HUES48 (cell line): Measurements from ENCODE around the gene TOM1L1.

Experiments used
- H3K27ac ChIP-seq: one replicate; pipeline ENCODE4 v1.7.0; 2013; ENCODE audit warnings: low read depth, low read length, inconsistent platforms
- H3K27me3 ChIP-seq: 2 replicates; pipeline ENCODE4 v1.6.1; 2013; ENCODE audit warnings: mild to moderate bottlenecking, low read length; ENCODE audit not compliant: control insufficient read depth, insufficient read depth
- H3K36me3 ChIP-seq: 2 replicates; pipeline ENCODE4 v1.6.1; 2013; ENCODE audit warnings: low read length; ENCODE audit not compliant: control insufficient read depth, insufficient read depth
- H3K4me1 ChIP-seq: 2 replicates; pipeline ENCODE4 v1.6.1; 2013; ENCODE audit warnings: mild to moderate bottlenecking, low read length; ENCODE audit not compliant: control insufficient read depth, insufficient read depth
- H3K4me3 ChIP-seq: 2 replicates; pipeline ENCODE4 v1.5.1; 2013; ENCODE audit warnings: mild to moderate bottlenecking, low read depth, low read length
- H3K9ac ChIP-seq: 2 replicates; pipeline ENCODE4 v1.6.1; 2013; ENCODE audit warnings: mild to moderate bottlenecking, low read depth, low read length, moderate library complexity
- H3K9me3 ChIP-seq: 2 replicates; pipeline ENCODE4 v1.6.1; 2013; ENCODE audit warnings: low read length; ENCODE audit not compliant: control insufficient read depth, insufficient read depth

Gene TOM1L1

GRCh38 chr17:54990118-54990517, 89.5 kb downstream of the TOM1L1 start:
- Histone ChIP-seq H3K9me3 (no peaks in the 10 kb centered on the region), H3K27ac (no peak overlapping the region), H3K4me3 (no peak overlapping the region), H3K9ac (no peak overlapping the region), H3K4me1 (no peaks in the 10 kb centered on the region), H3K27me3 (no peaks in the 10 kb centered on the region), H3K36me3 (peaks cover 10% of the 10 kb centered on the region)

- Histone ChIP-seq H3K36me3 (peaks cover 21% of the 10 kb centered on the region), H3K4me1 (no peaks in the 10 kb centered on the region), H3K4me3 (no peak overlapping the region), H3K9me3 (no peaks in the 10 kb centered on the region), H3K27me3 (no peaks in the 10 kb centered on the region), H3K9ac (no peak overlapping the region), H3K27ac (no peak overlapping the region)
Measured at GRCh38 chr17:54991567-54991966, 90.9 kb downstream of the TOM1L1 start.

GRCh38 chr17:54992797-54993639, 92.4 kb downstream of the TOM1L1 start:
- Histone ChIP-seq H3K4me1 (no peaks in the 10 kb centered on the region), H3K27me3 (no peaks in the 10 kb centered on the region), H3K4me3 (no peak overlapping the region), H3K9ac (no peak overlapping the region), H3K9me3 (no peaks in the 10 kb centered on the region), H3K36me3 (peaks cover 15% of the 10 kb centered on the region; the same call in 1 of the 2 replicates), H3K27ac (no peak overlapping the region)

- H3K27ac ChIP-seq: no peak overlapping the region
- H3K9ac ChIP-seq: no peak overlapping the region
- H3K4me1 ChIP-seq: no peaks in the 10 kb centered on the region
- H3K9me3 ChIP-seq: no peaks in the 10 kb centered on the region
- no peak overlapping the region for H3K4me3 ChIP-seq
- no peaks in the 10 kb centered on the region for H3K27me3 ChIP-seq
- peaks cover 29% of the 10 kb centered on the region for H3K36me3 ChIP-seq
Measured at GRCh38 chr17:54996441-54996840, 95.8 kb downstream of the TOM1L1 start.

- H3K27me3 ChIP-seq: no peaks in the 10 kb centered on the region
- no peak overlapping the region for H3K27ac ChIP-seq
- no peaks in the 10 kb centered on the region for H3K9me3 ChIP-seq
- peaks cover 10% of the 10 kb centered on the region for H3K4me1 ChIP-seq
- H3K36me3 ChIP-seq: peaks cover 14% of the 10 kb centered on the region
- no peak overlapping the region for H3K9ac ChIP-seq
- H3K4me3 ChIP-seq: no peak overlapping the region
Measured at GRCh38 chr17:55002458-55002857, 101.8 kb downstream of the TOM1L1 start.

- Histone ChIP-seq H3K36me3 (peaks cover 17% of the 10 kb centered on the region), H3K27ac (no peak overlapping the region), H3K4me1 (peaks cover 10% of the 10 kb centered on the region), H3K4me3 (no peak overlapping the region), H3K9ac (no peak overlapping the region), H3K27me3 (no peaks in the 10 kb centered on the region), H3K9me3 (no peaks in the 10 kb centered on the region)
Measured at GRCh38 chr17:55004484-55004883, 103.8 kb downstream of the TOM1L1 start.

GRCh38 chr17:55005520-55005919, 104.9 kb downstream of the TOM1L1 start:
- Histone ChIP-seq H3K4me1 (peaks cover 10% of the 10 kb centered on the region), H3K9ac (no peak overlapping the region), H3K4me3 (no peak overlapping the region), H3K27ac (no peak overlapping the region), H3K27me3 (no peaks in the 10 kb centered on the region), H3K36me3 (peaks cover 12% of the 10 kb centered on the region; the same call in 1 of the 2 replicates), H3K9me3 (no peaks in the 10 kb centered on the region)
